ENCODE results near the gene RSAD1.
"Not testable (repeated sequence)": the region's sequence is repeated elsewhere in the genome, so short reads cannot be mapped to it uniquely, and the experiment has no call there.

The RSAD1 gene

DNA sequence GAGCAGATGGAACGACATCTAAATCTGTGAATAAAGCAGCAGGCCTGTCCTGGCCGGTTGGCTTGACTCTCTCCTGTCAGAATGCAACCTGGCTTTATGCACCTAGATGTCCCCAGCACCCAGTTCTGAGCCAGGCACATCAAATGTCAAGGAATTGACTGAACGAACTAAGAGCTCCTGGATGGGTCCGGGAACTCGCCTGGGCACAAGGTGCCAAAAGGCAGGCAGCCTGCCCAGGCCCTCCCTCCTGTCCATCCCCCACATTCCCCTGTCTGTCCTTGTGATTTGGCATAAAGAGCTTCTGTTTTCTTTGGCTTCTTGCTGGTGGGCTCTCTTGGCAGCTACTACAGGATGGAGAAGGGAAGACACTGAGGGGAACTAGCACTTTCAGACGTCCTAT, 4.1 kb upstream of the RSAD1 start:
- no peaks in the 10 kb centered on the region for H3K79me2 ChIP-seq (ENCODE audit: control insufficient read depth, insufficient read depth, low read length, unreplicated experiment)
- H3K4me1 ChIP-seq (ENCODE audit: control insufficient read depth, insufficient read depth, low read length, unreplicated experiment), result no peaks in the 10 kb centered on the region
- H3K4me3 ChIP-seq (ENCODE audit: low read depth, low read length), result no peak overlapping the region
- no peaks in the 10 kb centered on the region for H3K36me3 ChIP-seq (ENCODE audit: insufficient read depth, low read length)
- H2AFZ ChIP-seq (ENCODE audit: low read length, unreplicated experiment), result no peak overlapping the region
- no peaks in the 10 kb centered on the region for H3K27me3 ChIP-seq (ENCODE audit: insufficient read depth, low read length)
- H3K27ac ChIP-seq (ENCODE audit: low read depth, low read length), result no peak overlapping the region

- Histone ChIP-seq H2AFZ (ENCODE audit: low read length, unreplicated experiment) (no peak overlapping the region), H3K79me2 (ENCODE audit: control insufficient read depth, insufficient read depth, low read length, unreplicated experiment) (no peaks in the 10 kb centered on the region), H3K4me1 (ENCODE audit: control insufficient read depth, insufficient read depth, low read length, unreplicated experiment) (no peaks in the 10 kb centered on the region), H3K27ac (ENCODE audit: low read depth, low read length) (no peak overlapping the region), H3K27me3 (ENCODE audit: insufficient read depth, low read length) (no peaks in the 10 kb centered on the region), H3K4me3 (ENCODE audit: low read depth, low read length) (no peak overlapping the region), H3K36me3 (ENCODE audit: insufficient read depth, low read length) (no peaks in the 10 kb centered on the region)
These were observed 3.3 kb upstream of the RSAD1 start for GRCh38 chr17:50475362-50475761.

DNA sequence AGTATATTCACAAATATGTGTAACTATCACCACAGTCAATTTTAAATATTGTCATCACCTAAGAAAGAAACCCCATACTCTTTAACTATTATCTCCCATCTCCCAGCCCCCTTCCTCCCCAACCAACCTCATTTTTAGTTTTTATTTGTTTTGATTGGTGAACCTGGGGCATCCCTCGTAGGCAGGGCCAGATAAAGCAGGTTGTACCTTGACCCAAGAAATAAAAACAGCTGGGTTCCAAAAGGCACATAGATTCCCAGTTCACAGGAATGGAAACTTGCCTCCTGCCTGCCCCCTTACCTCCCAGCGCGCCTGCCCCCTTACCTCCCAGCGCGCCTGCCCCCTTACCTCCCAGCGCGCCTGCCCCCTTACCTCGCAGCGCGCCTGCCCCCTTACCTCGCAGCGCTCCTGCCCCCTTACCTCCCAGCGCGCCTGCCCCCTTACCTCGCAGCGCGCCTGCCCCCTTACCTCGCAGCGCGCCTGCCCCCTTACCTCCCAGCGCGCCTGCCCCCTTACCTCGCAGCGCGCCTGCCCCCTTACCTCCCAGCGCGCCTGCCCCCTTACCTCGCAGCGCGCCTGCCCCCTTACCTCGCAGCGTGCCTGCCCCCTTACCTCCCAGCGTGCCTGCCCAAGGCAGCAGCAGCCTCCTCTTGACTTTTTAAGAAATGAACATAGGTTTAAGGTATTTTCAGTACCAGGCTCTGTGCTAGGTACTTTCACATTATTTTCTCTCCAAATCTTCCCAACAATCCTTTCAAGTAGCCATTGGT, 2.7 kb upstream of the RSAD1 start:
- H3K36me3 ChIP-seq (ENCODE audit: insufficient read depth, low read length); H3K79me2 ChIP-seq (ENCODE audit: control insufficient read depth, insufficient read depth, low read length, unreplicated experiment); H2AFZ ChIP-seq (ENCODE audit: low read length, unreplicated experiment): not testable (repeated sequence)

GRCh38 chr17:50476545-50477315, 1.9 kb upstream of the RSAD1 start:
- H3K27me3 ChIP-seq (ENCODE audit: insufficient read depth, low read length), result no peaks in the 10 kb centered on the region
- no peak overlapping the region for H3K4me3 ChIP-seq (ENCODE audit: low read depth, low read length)
- no peak overlapping the region for H3K27ac ChIP-seq (ENCODE audit: low read depth, low read length)
- no peaks in the 10 kb centered on the region for H3K4me1 ChIP-seq (ENCODE audit: control insufficient read depth, insufficient read depth, low read length, unreplicated experiment)
- H3K79me2 ChIP-seq (ENCODE audit: control insufficient read depth, insufficient read depth, low read length, unreplicated experiment), result no peaks in the 10 kb centered on the region
- H2AFZ ChIP-seq (ENCODE audit: low read length, unreplicated experiment), result no peak overlapping the region
- H3K36me3 ChIP-seq (ENCODE audit: insufficient read depth, low read length), result no peaks in the 10 kb centered on the region

More for the DNA sequence above, 2.7 kb upstream of the RSAD1 start:
- H3K4me3 ChIP-seq (ENCODE audit: low read depth, low read length); H3K4me1 ChIP-seq (ENCODE audit: control insufficient read depth, insufficient read depth, low read length, unreplicated experiment); H3K27ac ChIP-seq (ENCODE audit: low read depth, low read length); H3K27me3 ChIP-seq (ENCODE audit: insufficient read depth, low read length): not testable (repeated sequence)

DNA sequence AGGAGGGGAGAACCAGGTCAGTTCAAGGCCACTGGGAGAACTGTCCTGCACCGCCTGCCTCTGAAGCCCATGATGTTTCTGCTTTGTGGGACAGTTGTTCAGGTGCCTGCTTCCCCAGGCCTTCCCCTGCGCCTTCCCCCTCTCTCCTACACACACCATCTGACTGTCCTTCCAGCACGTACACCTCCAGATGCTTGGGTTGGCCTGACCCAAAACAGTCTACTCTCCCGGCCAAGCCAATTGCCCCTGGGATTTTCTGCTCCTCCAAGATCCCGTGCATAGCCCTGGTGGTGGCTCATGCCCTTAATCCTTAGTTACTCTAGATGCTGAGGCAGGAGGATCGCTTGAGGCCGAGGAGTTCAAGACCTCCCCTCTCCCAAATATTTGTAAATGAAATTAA, 684 bp upstream of the RSAD1 start:
- Histone ChIP-seq H3K27me3 (ENCODE audit: insufficient read depth, low read length) (no peaks in the 10 kb centered on the region), H3K27ac (ENCODE audit: low read depth, low read length) (no peak overlapping the region), H3K4me3 (ENCODE audit: low read depth, low read length) (peak overlapping the region; percentile 85), H3K79me2 (ENCODE audit: control insufficient read depth, insufficient read depth, low read length, unreplicated experiment) (no peaks in the 10 kb centered on the region), H3K36me3 (ENCODE audit: insufficient read depth, low read length) (no peaks in the 10 kb centered on the region), H3K4me1 (ENCODE audit: control insufficient read depth, insufficient read depth, low read length, unreplicated experiment) (no peaks in the 10 kb centered on the region), H2AFZ (ENCODE audit: low read length, unreplicated experiment) (peak overlapping the region; percentile 83)

DNA sequence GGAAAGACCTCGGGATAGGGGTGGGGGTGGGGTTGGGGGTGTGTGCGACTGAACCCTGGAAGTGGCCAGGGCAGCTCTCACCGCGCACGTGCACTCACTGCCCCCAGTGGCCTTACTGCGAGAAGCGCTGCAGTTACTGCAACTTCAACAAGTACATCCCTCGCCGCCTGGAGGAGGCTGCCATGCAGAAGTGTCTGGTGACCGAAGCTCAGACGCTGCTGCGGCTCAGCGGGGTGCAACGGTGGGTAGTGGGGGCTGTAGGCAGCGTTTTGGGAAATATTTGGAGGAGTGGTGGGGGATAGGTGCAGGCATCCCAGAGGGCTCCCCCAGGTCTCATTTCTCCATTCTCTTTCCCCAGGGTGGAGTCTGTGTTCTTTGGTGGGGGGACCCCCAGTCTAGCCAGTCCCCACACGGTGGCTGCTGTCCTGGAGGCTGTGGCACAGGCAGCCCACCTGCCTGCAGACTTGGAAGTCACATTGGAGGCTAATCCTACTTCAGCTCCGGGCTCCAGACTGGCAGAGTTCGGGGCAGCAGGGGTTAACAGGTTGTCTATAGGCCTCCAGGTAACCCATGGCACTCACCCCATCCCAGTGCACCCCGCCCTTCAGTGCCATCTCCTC, 972 bp downstream of the RSAD1 start:
- Histone ChIP-seq H2AFZ (ENCODE audit: low read length, unreplicated experiment) (peak overlapping the region; percentile 86), H3K27ac (ENCODE audit: low read depth, low read length) (no peak overlapping the region), H3K4me1 (ENCODE audit: control insufficient read depth, insufficient read depth, low read length, unreplicated experiment) (no peaks in the 10 kb centered on the region), H3K4me3 (ENCODE audit: low read depth, low read length) (peak overlapping the region; percentile 85), H3K36me3 (ENCODE audit: insufficient read depth, low read length) (no peaks in the 10 kb centered on the region), H3K79me2 (ENCODE audit: control insufficient read depth, insufficient read depth, low read length, unreplicated experiment) (no peaks in the 10 kb centered on the region), H3K27me3 (ENCODE audit: insufficient read depth, low read length) (no peaks in the 10 kb centered on the region)

GRCh38 chr17:50480142-50480764, 1.6 kb downstream of the RSAD1 start:
- no peaks in the 10 kb centered on the region for H3K36me3 ChIP-seq (ENCODE audit: insufficient read depth, low read length)
- no peak overlapping the region for H3K27ac ChIP-seq (ENCODE audit: low read depth, low read length)
- H3K4me3 ChIP-seq (ENCODE audit: low read depth, low read length), result no peak overlapping the region; the same call in 1 of the 2 replicates

GRCh38 chr17:50480854-50481490, 2.3 kb downstream of the RSAD1 start:
- no peaks in the 10 kb centered on the region for H3K79me2 ChIP-seq (ENCODE audit: control insufficient read depth, insufficient read depth, low read length, unreplicated experiment)
- no peak overlapping the region for H3K4me3 ChIP-seq (ENCODE audit: low read depth, low read length)
- no peaks in the 10 kb centered on the region for H3K36me3 ChIP-seq (ENCODE audit: insufficient read depth, low read length)
- no peak overlapping the region for H2AFZ ChIP-seq (ENCODE audit: low read length, unreplicated experiment)
- H3K27ac ChIP-seq (ENCODE audit: low read depth, low read length), result no peak overlapping the region
- H3K27me3 ChIP-seq (ENCODE audit: insufficient read depth, low read length), result no peaks in the 10 kb centered on the region
- H3K4me1 ChIP-seq (ENCODE audit: control insufficient read depth, insufficient read depth, low read length, unreplicated experiment), result no peaks in the 10 kb centered on the region

More at GRCh38 chr17:50480142-50480764, 1.6 kb downstream of the RSAD1 start:
- no peaks in the 10 kb centered on the region for H3K4me1 ChIP-seq (ENCODE audit: control insufficient read depth, insufficient read depth, low read length, unreplicated experiment)
- H2AFZ ChIP-seq (ENCODE audit: low read length, unreplicated experiment), result no peak overlapping the region
- H3K79me2 ChIP-seq (ENCODE audit: control insufficient read depth, insufficient read depth, low read length, unreplicated experiment), result no peaks in the 10 kb centered on the region
- H3K27me3 ChIP-seq (ENCODE audit: insufficient read depth, low read length), result no peaks in the 10 kb centered on the region

DNA sequence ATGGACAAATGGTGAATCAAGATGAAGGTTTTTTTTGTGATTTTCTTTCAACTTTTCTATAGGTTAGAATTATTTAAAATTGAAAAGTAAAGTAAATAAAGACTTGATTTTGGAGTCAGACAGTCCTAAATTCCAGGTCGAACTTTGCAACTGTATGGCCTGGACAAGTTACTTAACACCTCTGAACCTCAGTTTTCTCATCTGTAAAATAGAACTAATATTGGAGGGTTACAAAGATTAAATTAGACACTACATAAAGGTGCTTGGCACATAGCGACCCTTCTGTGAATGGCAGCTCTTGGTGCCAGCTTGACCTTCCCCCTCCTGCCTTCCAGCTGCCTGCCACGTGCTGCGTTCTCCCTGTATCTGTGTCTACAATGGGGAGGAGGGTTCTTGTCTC, 3.0 kb downstream of the RSAD1 start:
- Histone ChIP-seq H3K27ac (ENCODE audit: low read depth, low read length) (no peak overlapping the region), H3K79me2 (ENCODE audit: control insufficient read depth, insufficient read depth, low read length, unreplicated experiment) (no peaks in the 10 kb centered on the region), H3K4me1 (ENCODE audit: control insufficient read depth, insufficient read depth, low read length, unreplicated experiment) (no peaks in the 10 kb centered on the region), H3K36me3 (ENCODE audit: insufficient read depth, low read length) (no peaks in the 10 kb centered on the region), H3K4me3 (ENCODE audit: low read depth, low read length) (no peak overlapping the region), H3K27me3 (ENCODE audit: insufficient read depth, low read length) (no peaks in the 10 kb centered on the region), H2AFZ (ENCODE audit: low read length, unreplicated experiment) (no peak overlapping the region)

GRCh38 chr17:50482110-50482509, 3.5 kb downstream of the RSAD1 start:
- Histone ChIP-seq H3K4me3 (ENCODE audit: low read depth, low read length) (no peak overlapping the region), H3K27ac (ENCODE audit: low read depth, low read length) (no peak overlapping the region), H3K79me2 (ENCODE audit: control insufficient read depth, insufficient read depth, low read length, unreplicated experiment) (no peaks in the 10 kb centered on the region), H3K36me3 (ENCODE audit: insufficient read depth, low read length) (no peaks in the 10 kb centered on the region), H3K27me3 (ENCODE audit: insufficient read depth, low read length) (no peaks in the 10 kb centered on the region), H3K4me1 (ENCODE audit: control insufficient read depth, insufficient read depth, low read length, unreplicated experiment) (no peaks in the 10 kb centered on the region), H2AFZ (ENCODE audit: low read length, unreplicated experiment) (no peak overlapping the region)

Data from ACC112 (cell line).